H1 (cell line): Measurements from ENCODE around the gene ZNF385B. TPM values are rescaled to one million over a fixed set of nuclear protein-coding genes. Genes with fewer than 3 reads are reported as not detected.

Source experiments
- EP300 ChIP-seq, 2 experiments: IDR thresholded peaks; 1 replicate in 1 of 2; 2 replicates in 1 of 2; pipeline ENCODE4 v1.6.1; 2011 to 2012; ENCODE audit warnings: low read depth in 2 of 2, low read length in 2 of 2, mild to moderate bottlenecking in 2 of 2, borderline replicate concordance in 1 of 2, inconsistent platforms in 1 of 2, moderate library complexity in 1 of 2
- FOSL1 ChIP-seq: IDR thresholded peaks from 2 replicates; pipeline ENCODE4 v1.6.1; 2011; ENCODE audit warnings: mild to moderate bottlenecking, low read depth, low read length, moderate library complexity; ENCODE audit not compliant: insufficient read depth
- KDM4A ChIP-seq: IDR thresholded peaks from one replicate; pipeline ENCODE4 v1.7.1; 2012; ENCODE audit warnings: low read depth, mild to moderate bottlenecking, moderate library complexity, low read length, inconsistent platforms; ENCODE audit not compliant: severe bottlenecking
- KDM5A ChIP-seq: fragments of 200-600 bp; IDR thresholded peaks from 2 replicates; pipeline ENCODE4 v1.7.1; 2012; ENCODE audit warnings: mild to moderate bottlenecking, low read length, inconsistent platforms, mixed read lengths
- SAP30 ChIP-seq: fragments of 300-600 bp; sonication (generic); IDR thresholded peaks from 2 replicates; pipeline ENCODE4 v1.7.1; 2012; ENCODE audit warnings: low read length, moderate library complexity, mild to moderate bottlenecking, inconsistent platforms; ENCODE audit not compliant: insufficient read depth, insufficient replicate concordance
- SIN3A ChIP-seq, 2 experiments: IDR thresholded peaks in 1 of 2; conservative IDR thresholded peaks in 1 of 2; 2 replicates each; pipeline ENCODE4 v1.6.1; 2011 to 2012; ENCODE audit warnings: low read length in 2 of 2, improper control_type of control experiment in 1 of 2, low read depth in 1 of 2, mild to moderate bottlenecking in 1 of 2
- polyA plus RNA-seq, 7 experiments: library from polyadenylated mRNA; depleted of rRNA in 3 of 7; stranded (reverse) in 5 of 7; unstranded in 2 of 7; fragments of >200 nt in 5 of 7; fragments of 200-250 nt in 2 of 7; gene quantifications; 1 replicate in 5 of 7; 2 replicates in 1 of 7; 4 replicates in 1 of 7; pipeline versions ENCODE4 v1.2.1 to v1.2.3, GENCODE V29; 2011 to 2013; ENCODE audit warnings: missing spikeins in 2 of 7, mixed read lengths in 2 of 7
- total RNA-seq: library from RNA; stranded (reverse); fragmentation: NEBNext Ultra II Directional; extraction: Animal tissue kit (Norgen Biotek cat#: 25700); gene quantifications from 2 replicates; pipeline ENCODE4 v1.2.1, GENCODE V29; 2021

Gene ZNF385B
- total and polyA plus RNA-seq, 2 of the 8 experiments (the other 6 are each of a cell fraction or from before 2014, with no cell fraction given): 1.1 to 3.7 TPM

DNA sequence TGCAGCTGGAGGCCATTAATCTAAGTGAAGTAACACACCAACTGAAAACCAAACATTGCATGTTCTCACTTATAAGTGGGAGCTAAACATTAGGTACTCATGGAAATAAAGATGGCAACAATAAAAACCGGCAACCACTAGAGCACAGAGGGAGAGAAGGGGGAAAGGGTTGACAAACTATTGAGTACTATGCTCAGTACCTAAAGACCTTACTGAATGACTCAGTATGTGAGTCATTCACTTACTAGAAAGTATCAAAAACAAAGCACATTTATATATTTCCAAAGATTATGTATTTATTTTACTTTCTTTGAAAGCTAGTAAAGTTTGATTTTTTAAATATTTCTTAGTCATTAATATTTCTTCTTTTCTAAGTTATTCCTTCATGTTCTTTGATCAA lies 48.9 kb downstream of the ZNF385B start (continued):
- TF ChIP-seq KDM5A (no peak), SAP30 (no peak), SIN3A (conservative IDR thresholded peaks at IDR 0.05 in 1 of 2, IDR thresholded peaks at IDR 0.05 in 1 of 2; ENCODE audit: low read depth in 1 of 2, low read length in 2 of 2) (no peak), KDM4A (no peak), FOSL1 (no peak), EP300 (IDR thresholded peaks at IDR 0.05; ENCODE audit: borderline replicate concordance in 1 of 2, low read depth in 2 of 2, low read length in 2 of 2) (no peak)
- TF ChIP-seq, all 59 proteins: peak for 0
